ENCODE measurements around the gene CCDC73. TPM values are rescaled to one million over a fixed set of nuclear protein-coding genes. Genes with fewer than 3 reads are reported as not detected.

Gene CCDC73
- total and polyA plus RNA-seq, 10 of the 15 experiments (the other 5 are each of a cell fraction or from before 2014, with no cell fraction given): 0.05 to 0.57 (median 0.14) TPM

GRCh38 chr11:32580967-32581366 lies 213.5 kb downstream of the CCDC73 start:
- no TSS peak for BruUV-seq (replicated peaks)
- Histone ChIP-seq H3K79me2 (ENCODE audit: control insufficient read depth, insufficient read depth, low read length) (peaks cover 27% of the 10 kb centered on the region), H3K4me3 (no peak overlapping the region), H3K36me3 (ENCODE audit: control insufficient read depth in 2 of 2, insufficient read depth in 2 of 2, low read length in 1 of 2) (0 out of 4 replicates have a peak, but pooled peaks cover 0 to 2% of the 10 kb centered on the region in 2 experiments), H3K9ac (ENCODE audit: control insufficient read depth, insufficient read depth, low read length) (no peak overlapping the region), H3K4me1 (ENCODE audit: control insufficient read depth, insufficient read depth, low read length) (peaks cover 3% of the 10 kb centered on the region; the same call in 1 of the 2 replicates), H3K27ac (ENCODE audit: control insufficient read depth, insufficient read depth) (no peak overlapping the region), H2AFZ (ENCODE audit: control insufficient read depth, low read depth, low read length) (no peak overlapping the region), H3K4me2 (ENCODE audit: control insufficient read depth, insufficient read depth) (no peak overlapping the region), H4K20me1 (ENCODE audit: control insufficient read depth, insufficient read depth) (no peaks in the 10 kb centered on the region), H3K27me3 (replicated peaks in 1 of 2; ENCODE audit: control insufficient read depth in 2 of 2, insufficient read depth in 2 of 2, low read length in 1 of 2) (no peaks in the 10 kb centered on the region), H3K9me3 (replicated peaks; ENCODE audit: control insufficient read depth, insufficient read depth, low read length) (no peaks in the 10 kb centered on the region; the same call in 1 of the 3 replicates)
- ChIA-PET SMC1A (ENCODE audit: uncharacterized antibody, unreplicated experiment) (no interaction called here), CTCF (no interaction called here), POLR2A (no interaction called here), RAD21 (ENCODE audit: unreplicated experiment) (no interaction called here)
- FAIRE-seq: no peak
- in situ Hi-C loops (cut with MboI) (no loop called here), intact Hi-C loops (cut with micrococcal nuclease; ENCODE audit: unreplicated experiment) (no loop called here)
- DNase-seq (ENCODE audit: low read depth, low spot score): no peak
- WGBS (ENCODE audit: insufficient coverage, insufficient replicate concordance, low lambda C conversion rate, missing lambda C conversion rate): 50% methylated on average over 2 of the region's 2 CpGs
- no peak for ATAC-seq
- TF ChIP-seq CTCF (IDR thresholded peaks at IDR 0.05 in 2 of 3, conservative IDR thresholded peaks at IDR 0.05 in 1 of 3; ENCODE audit: control insufficient read depth in 2 of 3, extremely low read depth in 1 of 3, insufficient read depth in 1 of 3, low read depth in 3 of 3, low read length in 3 of 3): no peak
- TF ChIP-seq EZH2 (IDR thresholded peaks at IDR 0.05; ENCODE audit: borderline replicate concordance, control insufficient read depth, low read depth, low read length): no peak
- no peak for TF ChIP-seq USF1 (IDR thresholded peaks at IDR 0.05; ENCODE audit: borderline replicate concordance, extremely low read length, insufficient read depth, low read depth, low read length)
- TF ChIP-seq RFX5 (IDR thresholded peaks at IDR 0.05; ENCODE audit: low read depth, low read length): no peak
- no peak for TF ChIP-seq ESRRA (IDR thresholded peaks at IDR 0.05; ENCODE audit: low read length)
- TF ChIP-seq BCLAF1 (IDR thresholded peaks at IDR 0.05): no peak
- no peak for TF ChIP-seq RCOR1 (conservative IDR thresholded peaks at IDR 0.05; ENCODE audit: low read depth, low read length)
- TF ChIP-seq JUND (IDR thresholded peaks at IDR 0.05; ENCODE audit: low read depth, low read length): no peak
- TF ChIP-seq SUZ12 (IDR thresholded peaks at IDR 0.05; ENCODE audit: unreplicated experiment): no peak
- no peak for TF ChIP-seq CREB1 (IDR thresholded peaks at IDR 0.05; ENCODE audit: low read depth)
- TF ChIP-seq CHD1 (IDR thresholded peaks at IDR 0.05; ENCODE audit: low read depth, low read length): no peak
- TF ChIP-seq YBX1 (IDR thresholded peaks at IDR 0.05): no peak
- no peak for TF ChIP-seq MEF2B (IDR thresholded peaks at IDR 0.05; ENCODE audit: partially characterized antibody, poor library complexity, severe bottlenecking)
- TF ChIP-seq ZNF687 (IDR thresholded peaks at IDR 0.05): no peak
- TF ChIP-seq CBX3 (IDR thresholded peaks at IDR 0.05; ENCODE audit: borderline replicate concordance, low read depth): no peak

All from GM12878 (cell line).